ENCODE measurements around the gene ICOSLG. TPM values are rescaled to one million over a fixed set of nuclear protein-coding genes. Genes with fewer than 3 reads are reported as not detected.
"Not testable (repeated sequence)": the region's sequence is repeated elsewhere in the genome, so short reads cannot be mapped to it uniquely, and the experiment has no call there.

The ICOSLG gene
- total RNA-seq, 4 donors from 2014 or later, result 0.51 to 5.1 (median 1.4) TPM

GRCh38 chr21:44218461-44218860, 22.3 kb downstream of the ICOSLG start:
- H3K36me3 ChIP-seq; DNase-seq; H3K9me3 ChIP-seq; H3K4me3 ChIP-seq; intact Hi-C loops (cut with DNase I; ENCODE audit: low total_unique reads); H3K27ac ChIP-seq; H3K4me1 ChIP-seq; H3K27me3 ChIP-seq: not testable (repeated sequence)

- H3K27ac ChIP-seq; H3K9me3 ChIP-seq; intact Hi-C loops (cut with DNase I; ENCODE audit: low total_unique reads); H3K4me1 ChIP-seq; DNase-seq; H3K27me3 ChIP-seq; H3K36me3 ChIP-seq; H3K4me3 ChIP-seq: not testable (repeated sequence)
Measured at GRCh38 chr21:44211978-44212377, 28.8 kb downstream of the ICOSLG start.

DNA sequence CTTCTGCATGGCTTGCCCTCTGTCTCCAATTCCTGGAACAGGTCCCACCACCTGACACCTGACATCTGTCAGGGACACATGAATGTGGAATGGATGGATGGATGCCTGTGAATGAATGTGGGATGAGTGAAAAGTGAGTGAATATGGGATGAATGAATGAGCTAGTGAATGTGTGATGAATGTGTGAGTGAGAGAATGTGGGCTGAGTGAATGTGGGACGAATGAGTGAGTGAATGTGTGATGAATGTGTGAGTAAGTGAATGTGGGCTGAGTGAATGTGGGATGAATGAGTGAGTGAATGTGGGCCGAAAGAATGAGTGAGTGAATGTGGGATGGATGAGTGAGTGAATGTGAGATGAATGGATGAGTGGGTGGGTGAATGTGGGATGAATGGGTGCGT, 29.2 kb downstream of the ICOSLG start:
- H3K27ac ChIP-seq, result not testable (repeated sequence)

DNA sequence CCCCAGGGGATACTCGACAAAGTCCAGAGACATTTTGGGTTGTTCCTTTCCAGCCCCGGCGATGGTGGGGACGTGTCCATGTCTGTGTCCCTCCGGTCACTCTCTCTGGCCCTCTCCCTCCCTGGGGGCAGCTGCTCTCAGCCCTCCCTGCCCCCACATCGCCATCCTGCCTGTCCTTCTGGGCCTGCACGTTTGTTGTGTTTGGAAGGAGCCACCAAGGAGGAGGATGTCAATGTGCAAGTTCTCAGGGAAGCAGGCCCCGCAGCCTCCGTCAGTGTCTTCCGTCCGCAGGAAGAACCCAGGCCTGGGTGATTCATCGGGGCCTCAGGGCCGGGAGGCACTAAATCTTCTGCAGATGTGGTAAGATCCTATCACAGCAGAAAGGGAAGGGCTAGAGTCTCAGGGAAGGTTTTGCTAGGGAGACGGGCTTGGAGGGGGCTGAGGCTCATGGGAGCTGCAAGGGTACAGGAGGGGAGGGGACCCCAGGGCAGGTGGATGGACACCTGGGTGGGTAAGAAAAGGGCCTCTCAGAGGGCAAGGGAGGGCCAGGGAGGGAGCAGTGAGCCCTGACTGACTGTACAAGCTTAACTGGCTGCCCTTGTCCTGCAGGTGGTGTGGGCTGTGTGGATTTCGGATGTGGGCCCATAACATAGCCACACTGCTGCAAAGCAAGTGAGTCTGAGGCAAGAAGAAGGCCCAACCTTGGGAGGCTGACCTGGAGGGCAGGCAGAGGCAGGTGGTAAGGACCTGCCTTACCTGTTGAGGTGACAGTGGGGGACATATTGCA, 32.7 kb downstream of the ICOSLG start:
- H3K4me1 ChIP-seq; H3K36me3 ChIP-seq; H3K9me3 ChIP-seq; intact Hi-C loops (cut with DNase I; ENCODE audit: low total_unique reads); H3K4me3 ChIP-seq; H3K27me3 ChIP-seq; DNase-seq: not testable (repeated sequence)
- H3K27ac ChIP-seq, result peak overlapping the region in 1 of 2 donors; percentile 47

More for the DNA sequence above, 29.2 kb downstream of the ICOSLG start:
- intact Hi-C loops (cut with DNase I; ENCODE audit: low total_unique reads); H3K4me3 ChIP-seq; H3K4me1 ChIP-seq; H3K27me3 ChIP-seq; DNase-seq; H3K9me3 ChIP-seq; H3K36me3 ChIP-seq: not testable (repeated sequence)

- H3K4me1 ChIP-seq; H3K9me3 ChIP-seq; intact Hi-C loops (cut with DNase I; ENCODE audit: low total_unique reads); H3K27ac ChIP-seq; H3K36me3 ChIP-seq; H3K4me3 ChIP-seq; H3K27me3 ChIP-seq; DNase-seq: not testable (repeated sequence)
Measured at GRCh38 chr21:44206698-44207676, 33.8 kb downstream of the ICOSLG start.

GRCh38 chr21:44206187-44206586, 34.6 kb downstream of the ICOSLG start:
- H3K4me1 ChIP-seq; H3K4me3 ChIP-seq; H3K27me3 ChIP-seq; H3K36me3 ChIP-seq; H3K27ac ChIP-seq; H3K9me3 ChIP-seq; intact Hi-C loops (cut with DNase I; ENCODE audit: low total_unique reads); DNase-seq: not testable (repeated sequence)

DNA sequence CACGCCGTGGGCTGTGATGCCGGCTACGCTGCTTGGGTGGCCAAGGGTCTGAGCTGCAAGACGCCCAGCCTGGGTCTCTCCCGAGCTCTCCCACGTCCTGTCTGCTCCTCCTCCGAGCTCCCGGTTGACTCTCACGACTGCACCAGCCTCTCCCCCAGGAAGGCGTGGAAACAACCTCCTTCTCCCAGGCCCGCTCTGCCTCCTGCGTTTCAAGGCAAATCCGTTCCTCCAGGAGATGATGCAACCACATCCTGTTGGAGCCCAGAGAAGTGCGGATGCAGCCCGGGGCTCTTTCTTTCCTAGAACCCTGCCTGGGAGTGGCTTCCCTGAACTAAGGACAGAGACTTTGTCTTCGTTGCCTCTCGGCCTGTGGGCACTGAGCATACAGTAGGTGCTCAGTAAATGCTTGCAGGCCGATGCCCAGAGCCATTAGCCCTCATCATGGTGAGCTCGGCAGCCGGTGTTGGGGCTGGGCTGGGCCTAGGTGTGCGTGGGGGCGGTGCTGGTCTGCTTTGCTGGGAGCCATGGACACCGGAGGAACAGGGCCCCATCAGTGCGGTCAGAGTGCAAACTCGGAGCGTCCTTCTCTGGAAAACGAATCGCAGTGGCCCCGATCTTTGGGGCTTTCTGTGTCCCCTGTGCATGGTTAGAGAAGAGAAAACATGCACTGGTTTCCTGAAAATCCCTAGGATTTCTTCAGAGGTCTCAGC, 38.0 kb downstream of the ICOSLG start:
- H3K9me3 ChIP-seq; H3K4me3 ChIP-seq; H3K36me3 ChIP-seq; H3K4me1 ChIP-seq; DNase-seq; H3K27me3 ChIP-seq; H3K27ac ChIP-seq; intact Hi-C loops (cut with DNase I; ENCODE audit: low total_unique reads): not testable (repeated sequence)

GRCh38 chr21:44199997-44200396, 40.7 kb downstream of the ICOSLG start:
- H3K27ac ChIP-seq; H3K36me3 ChIP-seq; H3K4me3 ChIP-seq; H3K4me1 ChIP-seq; H3K27me3 ChIP-seq; H3K9me3 ChIP-seq; intact Hi-C loops (cut with DNase I; ENCODE audit: low total_unique reads); DNase-seq: not testable (repeated sequence)

DNA sequence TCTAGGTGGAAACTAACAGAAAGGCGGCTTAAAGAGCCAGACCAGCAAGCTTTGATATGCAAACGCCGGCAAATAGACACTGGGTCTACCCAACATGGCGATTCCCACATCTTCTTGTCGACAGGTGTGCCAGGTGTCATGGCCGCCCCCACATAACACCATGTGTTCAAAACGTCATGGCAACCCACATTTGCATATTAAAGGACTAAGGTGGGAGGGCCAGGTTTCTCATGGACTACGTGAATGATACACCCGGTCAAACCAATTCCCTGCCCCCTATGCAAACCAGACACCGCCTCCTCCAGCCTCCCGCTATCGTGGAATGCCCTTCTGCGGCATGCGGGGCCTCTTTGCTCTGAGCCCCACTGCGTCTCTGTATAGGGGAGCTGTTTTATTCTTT, 41.3 kb downstream of the ICOSLG start:
- no peak overlapping the region for H3K27ac ChIP-seq
- H3K27me3 ChIP-seq, result no peaks in the 10 kb centered on the region
- H3K36me3 ChIP-seq, result no peaks in the 10 kb centered on the region
- no peak for TF ChIP-seq POLR2A (IDR thresholded peaks at IDR 0.05)
- TF ChIP-seq, protein P1, sequence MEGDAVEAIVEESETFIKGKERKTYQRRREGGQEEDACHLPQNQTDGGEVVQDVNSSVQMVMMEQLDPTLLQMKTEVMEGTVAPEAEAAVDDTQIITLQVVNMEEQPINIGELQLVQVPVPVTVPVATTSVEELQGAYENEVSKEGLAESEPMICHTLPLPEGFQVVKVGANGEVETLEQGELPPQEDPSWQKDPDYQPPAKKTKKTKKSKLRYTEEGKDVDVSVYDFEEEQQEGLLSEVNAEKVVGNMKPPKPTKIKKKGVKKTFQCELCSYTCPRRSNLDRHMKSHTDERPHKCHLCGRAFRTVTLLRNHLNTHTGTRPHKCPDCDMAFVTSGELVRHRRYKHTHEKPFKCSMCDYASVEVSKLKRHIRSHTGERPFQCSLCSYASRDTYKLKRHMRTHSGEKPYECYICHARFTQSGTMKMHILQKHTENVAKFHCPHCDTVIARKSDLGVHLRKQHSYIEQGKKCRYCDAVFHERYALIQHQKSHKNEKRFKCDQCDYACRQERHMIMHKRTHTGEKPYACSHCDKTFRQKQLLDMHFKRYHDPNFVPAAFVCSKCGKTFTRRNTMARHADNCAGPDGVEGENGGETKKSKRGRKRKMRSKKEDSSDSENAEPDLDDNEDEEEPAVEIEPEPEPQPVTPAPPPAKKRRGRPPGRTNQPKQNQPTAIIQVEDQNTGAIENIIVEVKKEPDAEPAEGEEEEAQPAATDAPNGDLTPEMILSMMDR (IDR thresholded peaks at IDR 0.05), result no peak
- no peaks in the 10 kb centered on the region for H3K9me3 ChIP-seq
- intact Hi-C loops (cut with DNase I; ENCODE audit: low total_unique reads), result no loop called here
- H3K4me3 ChIP-seq, result no peak overlapping the region
- DNase-seq, result no peak
- H3K4me1 ChIP-seq, result no peaks in the 10 kb centered on the region

- DNase-seq, H3K27me3 ChIP-seq, H3K36me3 ChIP-seq: not testable (repeated sequence)
Measured at GRCh38 chr21:44197156-44197516, 43.6 kb downstream of the ICOSLG start.

GRCh38 chr21:44196212-44197155, 44.3 kb downstream of the ICOSLG start:
- H3K9me3 ChIP-seq; intact Hi-C loops (cut with DNase I; ENCODE audit: low total_unique reads); H3K27me3 ChIP-seq; H3K4me3 ChIP-seq; H3K27ac ChIP-seq; H3K36me3 ChIP-seq; H3K4me1 ChIP-seq: not testable (repeated sequence)
- peak in 1 of 2 donors; percentile 30 for DNase-seq

More at GRCh38 chr21:44197156-44197516, 43.6 kb downstream of the ICOSLG start:
- H3K4me3 ChIP-seq; H3K27ac ChIP-seq; H3K9me3 ChIP-seq; intact Hi-C loops (cut with DNase I; ENCODE audit: low total_unique reads); H3K4me1 ChIP-seq: not testable (repeated sequence)

Data from uterus (tissue), 4 donors.